PC-3 (cell line): ENCODE results near the gene DHFR.

ENCODE experiments used
- EZH2phosphoT487 ChIP-seq: fragments of 300-600 bp; sonication (generic); IDR thresholded peaks from 2 replicates; pipeline ENCODE4 v1.6.1; 2018; ENCODE audit warnings: mild to moderate bottlenecking, antibody characterized with exemption, low read length, borderline replicate concordance
- TF ChIP-seq, protein P1 (sequence below): fragments of 300-600 bp; sonication (generic); conservative IDR thresholded peaks from 2 replicates; pipeline ENCODE4 v1.5.1; 2017; ENCODE audit warnings: antibody characterized with exemption, low read depth, mild to moderate bottlenecking, low read length

DNA sequence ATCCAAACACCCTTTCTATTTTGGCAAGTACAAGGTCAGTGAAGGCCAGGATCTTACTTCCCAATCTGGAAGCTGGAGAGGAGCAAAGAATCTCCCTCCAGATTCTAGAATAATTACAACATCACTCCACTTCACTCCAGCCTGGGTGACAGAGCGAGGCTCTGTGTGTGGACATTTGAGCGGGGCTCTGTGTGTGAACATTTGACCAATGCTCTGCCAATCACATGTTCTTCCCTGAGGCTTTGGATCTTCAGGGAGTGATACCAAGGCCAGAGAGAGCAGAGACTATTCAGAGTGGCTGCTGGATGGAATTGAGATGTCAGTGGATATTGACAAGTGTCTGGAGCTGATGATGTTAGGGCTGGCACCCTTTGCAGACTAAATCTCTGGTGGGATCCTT lies 60.0 kb downstream of the DHFR start:
- TF ChIP-seq, protein P1, sequence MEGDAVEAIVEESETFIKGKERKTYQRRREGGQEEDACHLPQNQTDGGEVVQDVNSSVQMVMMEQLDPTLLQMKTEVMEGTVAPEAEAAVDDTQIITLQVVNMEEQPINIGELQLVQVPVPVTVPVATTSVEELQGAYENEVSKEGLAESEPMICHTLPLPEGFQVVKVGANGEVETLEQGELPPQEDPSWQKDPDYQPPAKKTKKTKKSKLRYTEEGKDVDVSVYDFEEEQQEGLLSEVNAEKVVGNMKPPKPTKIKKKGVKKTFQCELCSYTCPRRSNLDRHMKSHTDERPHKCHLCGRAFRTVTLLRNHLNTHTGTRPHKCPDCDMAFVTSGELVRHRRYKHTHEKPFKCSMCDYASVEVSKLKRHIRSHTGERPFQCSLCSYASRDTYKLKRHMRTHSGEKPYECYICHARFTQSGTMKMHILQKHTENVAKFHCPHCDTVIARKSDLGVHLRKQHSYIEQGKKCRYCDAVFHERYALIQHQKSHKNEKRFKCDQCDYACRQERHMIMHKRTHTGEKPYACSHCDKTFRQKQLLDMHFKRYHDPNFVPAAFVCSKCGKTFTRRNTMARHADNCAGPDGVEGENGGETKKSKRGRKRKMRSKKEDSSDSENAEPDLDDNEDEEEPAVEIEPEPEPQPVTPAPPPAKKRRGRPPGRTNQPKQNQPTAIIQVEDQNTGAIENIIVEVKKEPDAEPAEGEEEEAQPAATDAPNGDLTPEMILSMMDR = no peak
- no peak for TF ChIP-seq EZH2phosphoT487
